ENCODE measurements around the gene AGAP2.
"Not testable (repeated sequence)": the region's sequence is repeated elsewhere in the genome, so short reads cannot be mapped to it uniquely, and the experiment has no call there.

AGAP2 gene

GRCh38 chr12:57735198-57735855 lies 3.2 kb downstream of the AGAP2 start:
- no peak for DNase-seq

GRCh38 chr12:57734591-57734990 lies 4.0 kb downstream of the AGAP2 start:
- DNase-seq, result no peak

- DNase-seq, result no peak
Measured at GRCh38 chr12:57733928-57734327, 4.6 kb downstream of the AGAP2 start.

- DNase-seq, result no peak
Measured at GRCh38 chr12:57732726-57733593, 5.6 kb downstream of the AGAP2 start.

GRCh38 chr12:57732270-57732669 lies 6.3 kb downstream of the AGAP2 start:
- DNase-seq, result no peak

- no peak for DNase-seq
Measured at GRCh38 chr12:57731411-57732080, 7.0 kb downstream of the AGAP2 start.

GRCh38 chr12:57730336-57731067 lies 8.0 kb downstream of the AGAP2 start:
- no peak for DNase-seq

GRCh38 chr12:57729321-57729844 lies 9.2 kb downstream of the AGAP2 start:
- no peak for DNase-seq

GRCh38 chr12:57727758-57728395 lies 10.7 kb downstream of the AGAP2 start:
- no peak for DNase-seq

GRCh38 chr12:57726884-57727757 lies 11.4 kb downstream of the AGAP2 start:
- no peak for DNase-seq

- no peak for DNase-seq
Measured at GRCh38 chr12:57726151-57726883, 12.2 kb downstream of the AGAP2 start.

- DNase-seq, result no peak
Measured at GRCh38 chr12:57725851-57726150, 12.7 kb downstream of the AGAP2 start.

GRCh38 chr12:57724936-57725740 lies 13.4 kb downstream of the AGAP2 start:
- DNase-seq, result no peak

- DNase-seq, result no peak
Measured at GRCh38 chr12:57724003-57724935, 14.3 kb downstream of the AGAP2 start.

- no peak for DNase-seq
Measured at GRCh38 chr12:57723630-57723962, 14.9 kb downstream of the AGAP2 start.

GRCh38 chr12:57722716-57723629 lies 15.6 kb downstream of the AGAP2 start:
- no peak for DNase-seq

GRCh38 chr12:57721846-57722608 lies 16.5 kb downstream of the AGAP2 start:
- not testable (repeated sequence) for DNase-seq

Data from effector CD4-positive, alpha-beta T cell (primary cell).